Thyroid gland (tissue), 4 donors: Measurements from ENCODE around the gene MATN4. TPM values are rescaled to one million over a fixed set of nuclear protein-coding genes. Genes with fewer than 3 reads are reported as not detected.

ENCODE experiments used
- DNase-seq, 2 donors: peaks; one replicate each; pipeline ENCODE4 v3.0.0-alpha.2; 2019
- H3K27ac ChIP-seq, 3 donors: fragments of 200-600 bp; sonication (generic); 1 replicate in 2 of 3; 2 replicates in 1 of 3; pipeline ENCODE4 v1.5.1; 2016 to 2019; ENCODE audit warnings: mild to moderate bottlenecking in 1 of 3, moderate library complexity in 1 of 3
- H3K27me3 ChIP-seq: fragments of 200-600 bp; sonication (generic); one replicate; pipeline ENCODE4 v1.5.1; 2019
- H3K36me3 ChIP-seq, 2 donors: fragments of 200-600 bp; sonication (generic); one replicate each; pipeline ENCODE4 v1.5.1; 2016 to 2019
- H3K4me1 ChIP-seq, 2 donors: fragments of 200-600 bp; sonication (generic); one replicate each; pipeline ENCODE4 v1.5.1; 2017 to 2019
- H3K4me3 ChIP-seq, 3 donors: fragments of 200-600 bp; sonication (generic); replicated peaks in 1 of 3; 1 replicate in 2 of 3; 2 replicates in 1 of 3; pipeline ENCODE4 v1.5.1; 2016; ENCODE audit warnings: mild to moderate bottlenecking in 1 of 3
- H3K9me3 ChIP-seq: fragments of 200-600 bp; sonication (generic); one replicate; pipeline ENCODE4 v1.5.1; 2017
- POLR2A ChIP-seq, 2 donors: fragments of 450-650 bp; IDR thresholded peaks; one replicate each; pipeline ENCODE4 v1.6.1; 2017; ENCODE audit warnings: antibody characterized with exemption in 2 of 2, mild to moderate bottlenecking in 2 of 2, moderate library complexity in 1 of 2
- WGBS, 2 donors: methylation state at CpG; one replicate each; pipeline ENCODE4 v1.1.5; 2017; 5-methylcytosine and 5-hydroxymethylcytosine counted together
- intact Hi-C: fragments of 100-400 bp; cut with DNase I; formaldehyde crosslinking; loops from one replicate; pipeline ENCODE4 v1.15.1; 2023
- total RNA-seq, 4 donors: library from RNA; depleted of rRNA; stranded (reverse); fragments of >200 nt; gene quantifications; one replicate each; pipeline ENCODE4 v1.2.3, GENCODE V29; 2016
- TF ChIP-seq, protein P1 (sequence below), 6 experiments: fragments of 200-600 bp in 3 of 6; fragments of 450-650 bp in 3 of 6; sonication (generic) in 3 of 6; IDR thresholded peaks; one replicate each; pipeline ENCODE4 v1.5.1; 2016 to 2019; ENCODE audit warnings: antibody characterized with exemption in 6 of 6, mild to moderate bottlenecking in 2 of 6, inconsistent platforms in 1 of 6, moderate library complexity in 1 of 6

MATN4 gene
- total RNA-seq, 4 donors from 2014 or later, result 1.2 TPM; not detected in 3

DNA sequence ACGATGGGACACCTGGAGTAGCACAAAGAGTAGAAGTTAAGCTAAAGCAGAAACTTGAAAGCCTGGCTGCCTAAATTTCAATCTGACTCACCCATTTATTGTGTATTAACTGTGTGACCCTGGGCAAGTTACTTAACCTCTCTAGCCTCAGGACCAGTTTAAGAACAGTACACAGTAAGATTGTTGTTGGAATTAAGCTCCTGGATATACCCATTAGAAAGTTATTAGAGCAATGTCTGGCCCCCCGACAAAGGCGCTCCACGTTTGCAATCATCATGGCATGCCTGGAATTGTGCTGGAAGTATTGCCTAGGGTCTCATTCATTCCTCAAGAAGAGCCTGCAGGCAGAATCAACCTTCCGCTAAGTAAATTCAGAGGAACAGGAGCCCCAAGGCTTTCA lies 38.8 kb upstream of the MATN4 start:
- TF ChIP-seq, protein P1, sequence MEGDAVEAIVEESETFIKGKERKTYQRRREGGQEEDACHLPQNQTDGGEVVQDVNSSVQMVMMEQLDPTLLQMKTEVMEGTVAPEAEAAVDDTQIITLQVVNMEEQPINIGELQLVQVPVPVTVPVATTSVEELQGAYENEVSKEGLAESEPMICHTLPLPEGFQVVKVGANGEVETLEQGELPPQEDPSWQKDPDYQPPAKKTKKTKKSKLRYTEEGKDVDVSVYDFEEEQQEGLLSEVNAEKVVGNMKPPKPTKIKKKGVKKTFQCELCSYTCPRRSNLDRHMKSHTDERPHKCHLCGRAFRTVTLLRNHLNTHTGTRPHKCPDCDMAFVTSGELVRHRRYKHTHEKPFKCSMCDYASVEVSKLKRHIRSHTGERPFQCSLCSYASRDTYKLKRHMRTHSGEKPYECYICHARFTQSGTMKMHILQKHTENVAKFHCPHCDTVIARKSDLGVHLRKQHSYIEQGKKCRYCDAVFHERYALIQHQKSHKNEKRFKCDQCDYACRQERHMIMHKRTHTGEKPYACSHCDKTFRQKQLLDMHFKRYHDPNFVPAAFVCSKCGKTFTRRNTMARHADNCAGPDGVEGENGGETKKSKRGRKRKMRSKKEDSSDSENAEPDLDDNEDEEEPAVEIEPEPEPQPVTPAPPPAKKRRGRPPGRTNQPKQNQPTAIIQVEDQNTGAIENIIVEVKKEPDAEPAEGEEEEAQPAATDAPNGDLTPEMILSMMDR (IDR thresholded peaks at IDR 0.05), result no peak
- no peak for TF ChIP-seq POLR2A (IDR thresholded peaks at IDR 0.05)
- intact Hi-C loops, result no loop called here
- no peaks in the 10 kb centered on the region for H3K9me3 ChIP-seq
- peak overlapping the region; percentile 93 to 98 (median 97) for H3K27ac ChIP-seq
- no peak for DNase-seq
- H3K4me3 ChIP-seq, result peak overlapping the region in 2 of 3 donors; percentile 0 to 68
- H3K27me3 ChIP-seq, result no peaks in the 10 kb centered on the region
- H3K4me1 ChIP-seq, result peaks cover 51 to 60% of the 10 kb centered on the region in 2 donors
- no peaks in the 10 kb centered on the region for H3K36me3 ChIP-seq
- 75 to 79% methylated on average over 5 of the region's 5 CpGs for WGBS, 2 donors

DNA sequence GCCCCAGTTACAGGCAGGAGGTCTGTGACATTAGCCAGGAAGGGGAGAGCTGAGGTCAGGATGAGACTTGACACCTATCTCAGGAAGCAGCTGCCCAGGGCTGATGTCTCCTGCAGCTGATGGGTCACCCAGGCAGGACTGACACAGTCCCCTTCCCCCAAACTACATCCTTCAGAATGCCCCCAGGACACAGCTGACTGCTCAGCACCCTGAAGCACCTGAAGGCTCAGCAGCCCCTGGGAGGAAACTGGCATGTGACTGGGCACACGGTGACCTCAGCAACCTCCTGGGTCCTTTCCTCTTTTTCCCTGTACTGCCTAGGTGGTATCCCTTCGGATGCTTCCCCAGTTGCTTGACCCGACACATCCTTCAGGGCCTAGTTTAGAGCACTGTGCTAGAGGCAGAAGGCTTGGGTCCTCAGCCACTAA lies 38.2 kb upstream of the MATN4 start:
- peak; percentile 38 to 39 for DNase-seq
- Histone ChIP-seq H3K27ac (peak overlapping the region; percentile 93 to 98 (median 97)), H3K36me3 (no peaks in the 10 kb centered on the region), H3K4me3 (peak overlapping the region in 2 of 3 donors; percentile 0 to 68), H3K9me3 (no peaks in the 10 kb centered on the region), H3K4me1 (peaks cover 57 to 66% of the 10 kb centered on the region in 2 donors), H3K27me3 (no peaks in the 10 kb centered on the region)
- TF ChIP-seq, protein P1 (IDR thresholded peaks at IDR 0.05), result no peak
- no peak for TF ChIP-seq POLR2A (IDR thresholded peaks at IDR 0.05)
- intact Hi-C loops, result no loop called here
- WGBS, 2 donors, result 52 to 88% methylated on average over 3 of the region's 3 CpGs

DNA sequence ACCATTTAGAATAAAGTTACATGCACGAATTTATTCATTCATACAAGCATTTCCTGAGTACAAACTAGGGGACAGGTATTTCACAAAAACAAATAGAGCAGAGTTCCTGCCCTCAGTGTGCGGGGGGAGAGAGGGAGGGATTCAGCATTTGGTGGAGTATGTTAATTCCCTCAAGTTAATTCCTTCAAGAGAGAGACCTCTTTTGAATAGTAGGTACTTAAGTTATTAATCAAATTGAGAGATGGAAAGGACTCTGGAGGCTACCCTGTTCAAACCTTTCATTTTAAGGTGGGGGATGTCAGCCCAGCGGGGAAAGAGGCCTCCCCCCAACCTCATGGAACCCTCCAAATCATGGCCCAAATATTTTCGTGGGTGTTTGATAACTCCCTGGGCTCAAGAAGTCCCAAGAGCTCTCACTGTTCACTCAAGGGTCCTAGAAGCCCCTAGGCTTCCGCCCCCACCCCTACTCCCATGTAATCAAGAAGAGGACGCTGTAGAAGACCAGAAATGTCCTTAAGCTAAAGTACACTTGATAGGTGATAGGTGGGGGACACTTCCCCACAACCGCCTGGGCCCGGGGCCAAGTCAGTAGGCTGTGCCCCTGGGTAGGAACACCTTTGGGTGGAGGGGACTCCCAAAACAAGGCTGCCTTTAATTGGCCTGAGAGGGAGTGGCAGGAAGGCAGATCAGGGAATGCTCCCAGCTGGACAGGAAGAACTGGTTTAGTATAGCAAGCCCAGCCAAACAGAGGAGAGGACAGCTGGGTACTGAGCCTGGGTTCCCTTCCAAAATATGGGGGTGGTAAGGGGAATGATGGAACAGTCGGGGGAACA lies 37.2 kb upstream of the MATN4 start:
- H3K27ac ChIP-seq, result peak overlapping the region; percentile 93 to 98 (median 97)
- no peaks in the 10 kb centered on the region for H3K27me3 ChIP-seq
- peak overlapping the region in 1 of 3 donors; percentile 6 for H3K4me3 ChIP-seq
- H3K9me3 ChIP-seq, result no peaks in the 10 kb centered on the region
- WGBS, 2 donors, result 21 to 30% methylated on average over 9 of the region's 9 CpGs
- peaks cover 67 to 76% of the 10 kb centered on the region in 2 donors for H3K4me1 ChIP-seq
- peak; percentile 86 to 94 for DNase-seq
- intact Hi-C loops, result no loop called here
- H3K36me3 ChIP-seq, result no peaks in the 10 kb centered on the region
- TF ChIP-seq, protein P1 (IDR thresholded peaks at IDR 0.05), result no peak
- peak in 1 of 2 donors; percentile 84 for TF ChIP-seq POLR2A (IDR thresholded peaks at IDR 0.05)

DNA sequence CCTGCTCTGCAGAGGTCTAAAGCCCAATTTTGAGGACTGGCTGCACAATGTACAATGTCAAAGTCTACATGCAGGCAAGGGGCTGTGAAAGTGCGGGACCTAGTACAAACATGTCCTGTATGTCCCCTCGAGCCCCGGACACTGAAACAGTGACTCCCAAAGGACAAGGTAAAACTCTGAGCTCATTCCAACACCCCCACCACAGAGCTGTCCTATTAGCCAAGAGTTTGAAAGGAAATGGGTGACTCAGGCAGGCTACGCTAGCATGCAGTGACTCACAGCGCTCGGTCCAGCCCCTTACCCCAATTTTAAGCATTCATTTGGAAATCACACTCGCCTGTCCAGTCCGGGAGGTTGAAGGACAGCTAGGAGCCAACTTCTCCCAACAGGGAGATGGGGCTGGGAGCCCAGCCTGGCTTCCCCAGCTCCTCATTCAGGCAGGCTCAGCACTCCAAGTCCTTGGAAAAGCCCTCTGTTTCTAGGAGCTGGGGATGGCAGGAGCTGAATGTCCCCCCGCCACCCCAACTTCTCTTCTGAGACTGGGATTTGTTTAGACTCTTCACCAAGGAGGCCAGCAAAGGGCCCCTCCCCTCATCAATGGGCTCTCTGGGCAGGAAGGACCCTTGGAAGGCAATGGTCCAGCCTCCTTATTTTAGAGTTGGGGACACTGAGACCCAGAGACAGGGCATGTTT lies 36.2 kb upstream of the MATN4 start:
- Histone ChIP-seq H3K27ac (peak overlapping the region; percentile 93 to 98 (median 97)), H3K4me3 (peak overlapping the region in 1 of 3 donors; percentile 6), H3K4me1 (peaks cover 77 to 86% of the 10 kb centered on the region in 2 donors), H3K36me3 (no peaks in the 10 kb centered on the region), H3K9me3 (no peaks in the 10 kb centered on the region), H3K27me3 (no peaks in the 10 kb centered on the region)
- WGBS, 2 donors, result 40 to 50% methylated on average over 8 to 9 of the region's 9 CpGs
- TF ChIP-seq, protein P1 (IDR thresholded peaks at IDR 0.05), result no peak
- peak; percentile 54 to 62 for DNase-seq
- intact Hi-C loops, result no loop called here
